Neutrophil (primary cell): ENCODE measurements around the gene CTDNEP1.

Source experiments
- H3K27ac ChIP-seq: fragments of 200-600 bp; sonication (generic); 2 replicates; pipeline ENCODE4 v1.5.1; 2016; ENCODE audit warnings: mild to moderate bottlenecking, moderate library complexity
- H3K27me3 ChIP-seq: fragments of 200-600 bp; sonication (generic); 2 replicates; pipeline ENCODE4 v1.6.0; 2016; ENCODE audit warnings: mild to moderate bottlenecking
- H3K36me3 ChIP-seq: fragments of 200-600 bp; sonication (generic); 2 replicates; pipeline ENCODE4 v1.5.1; 2017
- H3K4me1 ChIP-seq, 2 experiments: fragments of 200-600 bp in 1 of 2; sonication (generic) in 1 of 2; 1 replicate in 1 of 2; 2 replicates in 1 of 2; pipeline versions ENCODE4 v1.5.1 to v1.6.1; 2013 to 2016; ENCODE audit warnings: low read depth in 1 of 2, low read length in 1 of 2, mild to moderate bottlenecking in 1 of 2, moderate library complexity in 1 of 2; ENCODE audit not compliant: control insufficient read depth in 1 of 2, insufficient read depth in 1 of 2
- H3K4me3 ChIP-seq, 2 experiments: fragments of 200-600 bp in 1 of 2; sonication (generic) in 1 of 2; 1 replicate in 1 of 2; 2 replicates in 1 of 2; pipeline ENCODE4 v1.5.1; 2013 to 2016; ENCODE audit warnings: low read depth in 1 of 2, low read length in 1 of 2, mild to moderate bottlenecking in 1 of 2, moderate library complexity in 1 of 2
- H3K9me3 ChIP-seq: fragments of 200-600 bp; sonication (generic); 2 replicates; pipeline ENCODE4 v1.5.1; 2016
- CTCF ChIP-seq: fragments of 200-600 bp; sonication (generic); IDR thresholded peaks from 2 replicates; pipeline ENCODE4 v1.5.1; 2016; ENCODE audit warnings: antibody characterized with exemption

The CTDNEP1 gene

GRCh38 chr17:7228920-7229319 lies 22.6 kb downstream of the CTDNEP1 start:
- Histone ChIP-seq H3K36me3 (peaks cover 47% of the 10 kb centered on the region), H3K4me3 (no peak overlapping the region), H3K4me1 (peaks cover 9 to 10% of the 10 kb centered on the region in 2 experiments), H3K27ac (no peak overlapping the region), H3K9me3 (no peaks in the 10 kb centered on the region), H3K27me3 (no peaks in the 10 kb centered on the region)
- no peak for TF ChIP-seq CTCF

GRCh38 chr17:7226721-7227710 lies 24.5 kb downstream of the CTDNEP1 start:
- no peak overlapping the region for H3K27ac ChIP-seq
- no peak for TF ChIP-seq CTCF
- no peaks in the 10 kb centered on the region for H3K9me3 ChIP-seq
- peaks cover 66% of the 10 kb centered on the region for H3K36me3 ChIP-seq
- H3K4me3 ChIP-seq, result no peak overlapping the region
- H3K27me3 ChIP-seq, result no peaks in the 10 kb centered on the region
- no peaks in the 10 kb centered on the region for H3K4me1 ChIP-seq

GRCh38 chr17:7225711-7226331 lies 25.7 kb downstream of the CTDNEP1 start:
- TF ChIP-seq CTCF, result no peak
- Histone ChIP-seq H3K4me1 (peaks cover 4 to 6% of the 10 kb centered on the region in 2 experiments), H3K9me3 (no peaks in the 10 kb centered on the region), H3K27me3 (no peaks in the 10 kb centered on the region), H3K27ac (no peak overlapping the region), H3K36me3 (peaks cover 69% of the 10 kb centered on the region), H3K4me3 (no peak overlapping the region)

- Histone ChIP-seq H3K9me3 (no peaks in the 10 kb centered on the region), H3K4me3 (no peak overlapping the region), H3K27me3 (no peaks in the 10 kb centered on the region), H3K27ac (no peak overlapping the region), H3K4me1 (peaks cover 12 to 13% of the 10 kb centered on the region in 2 experiments), H3K36me3 (peaks cover 64% of the 10 kb centered on the region)
- no peak for TF ChIP-seq CTCF
Measured at GRCh38 chr17:7224661-7225111, 26.8 kb downstream of the CTDNEP1 start.

- H3K9me3 ChIP-seq, result no peaks in the 10 kb centered on the region
- peaks cover 59% of the 10 kb centered on the region for H3K36me3 ChIP-seq
- no peak overlapping the region for H3K27ac ChIP-seq
- H3K27me3 ChIP-seq, result no peaks in the 10 kb centered on the region
- H3K4me1 ChIP-seq, result peaks cover 17 to 19% of the 10 kb centered on the region in 2 experiments
- H3K4me3 ChIP-seq, result no peak overlapping the region
- no peak for TF ChIP-seq CTCF
Measured at GRCh38 chr17:7224110-7224509, 27.4 kb downstream of the CTDNEP1 start.
